Kidney tubule cell (primary cell): ENCODE data around the gene CPT1C.
A peak's percentile ranks its signal among the peaks of the same experiment; 100 is the strongest.

Experiments used
- DNase-seq: peaks from one replicate; pipeline ENCODE4 v3.0.0-alpha.2; 2018; ENCODE audit warnings: low spot score

CPT1C gene

GRCh38 chr19:49660338-49660961 lies 30.5 kb upstream of the CPT1C start:
- DNase-seq: no peak

GRCh38 chr19:49662011-49662410 lies 28.9 kb upstream of the CPT1C start:
- no peak for DNase-seq

- DNase-seq: no peak
Observed at GRCh38 chr19:49663224-49663623, 27.7 kb upstream of the CPT1C start.

GRCh38 chr19:49664171-49665035 lies 26.5 kb upstream of the CPT1C start:
- peak; percentile 95 for DNase-seq

- no peak for DNase-seq
Observed at GRCh38 chr19:49665036-49665350, 25.9 kb upstream of the CPT1C start.

GRCh38 chr19:49665351-49666119 lies 25.4 kb upstream of the CPT1C start, which contains the start of the genes BCL2L12 and IRF3:
Gene BCL2L12, plus strand, starts transcription at chr19:49665933. Its CDS starts 760 bp downstream, at chr19:49666693.
Gene IRF3, minus strand, starts transcription at chr19:49665857. Its CDS starts 1,019 bp downstream, at chr19:49664838.
- peak; percentile 97 for DNase-seq

- no peak for DNase-seq
Observed at GRCh38 chr19:49666120-49666444, 24.8 kb upstream of the CPT1C start.

- DNase-seq: peak; percentile 41
Observed at GRCh38 chr19:49667473-49667872, 23.4 kb upstream of the CPT1C start.

GRCh38 chr19:49669516-49669915 lies 21.4 kb upstream of the CPT1C start:
- no peak for DNase-seq

GRCh38 chr19:49672131-49672919 lies 18.6 kb upstream of the CPT1C start:
- peak; percentile 77 for DNase-seq

GRCh38 chr19:49676136-49676783 lies 14.7 kb upstream of the CPT1C start:
- DNase-seq: peak; percentile 92

- peak; percentile 100 for DNase-seq
Observed at GRCh38 chr19:49676784-49677230, 14.1 kb upstream of the CPT1C start.

GRCh38 chr19:49677231-49677900 lies 13.6 kb upstream of the CPT1C start, which contains the start of gene PRMT1:
Gene PRMT1, plus strand, starts transcription at chr19:49677271. Its CDS starts 10 bp downstream, at chr19:49677281.
- peak; percentile 41 for DNase-seq

GRCh38 chr19:49677901-49678674 lies 12.8 kb upstream of the CPT1C start:
- DNase-seq: peak; percentile 67

GRCh38 chr19:49678985-49679770 lies 11.7 kb upstream of the CPT1C start:
- DNase-seq: no peak

- DNase-seq: no peak
Observed at GRCh38 chr19:49679771-49680413, 11.0 kb upstream of the CPT1C start.

GRCh38 chr19:49680421-49681351 lies 10.2 kb upstream of the CPT1C start:
- DNase-seq: peak; percentile 85
